Body of pancreas (tissue), 4 donors: ENCODE measurements around the gene MINDY3.

Experiments used
- CTCF ChIP-seq, 7 experiments: fragments of 450-650 bp in 4 of 7; fragments of 200-600 bp in 3 of 7; sonication (generic) in 3 of 7; IDR thresholded peaks; one replicate each; pipeline ENCODE4 v1.5.1; 2016 to 2019; ENCODE audit warnings: antibody characterized with exemption in 7 of 7
- POLR2A ChIP-seq, 3 donors: fragments of 450-650 bp; IDR thresholded peaks; one replicate each; pipeline ENCODE4 v1.6.1; 2016; ENCODE audit warnings: antibody characterized with exemption in 3 of 3, mild to moderate bottlenecking in 2 of 3

- no peak for TF ChIP-seq CTCF (IDR thresholded peaks at IDR 0.05)
- TF ChIP-seq POLR2A (IDR thresholded peaks at IDR 0.05): no peak
These were observed 72.9 kb downstream of the MINDY3 start for GRCh38 chr10:15787426-15787825.
